Endothelial cell of hepatic sinusoid (primary cell): ENCODE measurements around the gene PARD3B.

ENCODE experiments used
- in situ Hi-C: cut with HindIII; loops from 2 replicates; pipeline ENCODE4 v1.10.0; 2017; ENCODE audit warnings: low sequenced_read_pairs

Gene PARD3B

GRCh38 chr2:204544961-204545860 is at the start of gene PARD3B:
Gene PARD3B, plus strand, starts transcription at chr2:204545475. Its CDS starts 525 bp downstream, at chr2:204546000.
- in situ Hi-C loops, result no loop called here

- in situ Hi-C loops, result no loop called here
Observed at GRCh38 chr2:204496779-204497178, 48.5 kb upstream of the PARD3B start.

- in situ Hi-C loops, result no loop called here
Observed at GRCh38 chr2:204497855-204498254, 47.4 kb upstream of the PARD3B start.

GRCh38 chr2:204498291-204498690 is 47.0 kb upstream of the PARD3B start:
- in situ Hi-C loops, result no loop called here

- in situ Hi-C loops, result no loop called here
Observed at GRCh38 chr2:204503869-204504268, 41.4 kb upstream of the PARD3B start.

GRCh38 chr2:204504594-204504993 is 40.7 kb upstream of the PARD3B start:
- in situ Hi-C loops, result no loop called here

- in situ Hi-C loops, result no loop called here
Observed at GRCh38 chr2:204505488-204505887, 39.8 kb upstream of the PARD3B start.

- in situ Hi-C loops, result no loop called here
Observed at GRCh38 chr2:204505946-204506345, 39.3 kb upstream of the PARD3B start.

GRCh38 chr2:204507636-204508035 is 37.6 kb upstream of the PARD3B start:
- in situ Hi-C loops, result no loop called here

- in situ Hi-C loops, result no loop called here
Observed at GRCh38 chr2:204510709-204511420, 34.4 kb upstream of the PARD3B start.

GRCh38 chr2:204514439-204514838 is 30.8 kb upstream of the PARD3B start:
- in situ Hi-C loops, result no loop called here

GRCh38 chr2:204515416-204515815 is 29.9 kb upstream of the PARD3B start:
- in situ Hi-C loops, result no loop called here

GRCh38 chr2:204517154-204517553 is 28.1 kb upstream of the PARD3B start:
- in situ Hi-C loops, result no loop called here

- in situ Hi-C loops, result no loop called here
Observed at GRCh38 chr2:204529795-204530463, 15.3 kb upstream of the PARD3B start.

- in situ Hi-C loops, result no loop called here
Observed at GRCh38 chr2:204530464-204530805, 14.8 kb upstream of the PARD3B start.

GRCh38 chr2:204533629-204534370 is 11.5 kb upstream of the PARD3B start:
- in situ Hi-C loops, result no loop called here

GRCh38 chr2:204535356-204535755 is 9.9 kb upstream of the PARD3B start:
- in situ Hi-C loops, result no loop called here

- in situ Hi-C loops, result no loop called here
Observed at GRCh38 chr2:204535764-204536163, 9.5 kb upstream of the PARD3B start.

GRCh38 chr2:204538182-204539018 is 6.9 kb upstream of the PARD3B start:
- in situ Hi-C loops, result no loop called here

GRCh38 chr2:204539019-204539385 is 6.3 kb upstream of the PARD3B start:
- in situ Hi-C loops, result no loop called here
